HG03095 (cell line): ENCODE data around the gene SH3BP1.

ENCODE experiments used
- ATAC-seq: cut with Tn5 transposase; IDR thresholded peaks from one replicate; pipeline ENCODE4 v1.9.1; 2021; ENCODE audit warnings: moderate library complexity; ENCODE audit not compliant: unreplicated experiment

SH3BP1 gene

DNA sequence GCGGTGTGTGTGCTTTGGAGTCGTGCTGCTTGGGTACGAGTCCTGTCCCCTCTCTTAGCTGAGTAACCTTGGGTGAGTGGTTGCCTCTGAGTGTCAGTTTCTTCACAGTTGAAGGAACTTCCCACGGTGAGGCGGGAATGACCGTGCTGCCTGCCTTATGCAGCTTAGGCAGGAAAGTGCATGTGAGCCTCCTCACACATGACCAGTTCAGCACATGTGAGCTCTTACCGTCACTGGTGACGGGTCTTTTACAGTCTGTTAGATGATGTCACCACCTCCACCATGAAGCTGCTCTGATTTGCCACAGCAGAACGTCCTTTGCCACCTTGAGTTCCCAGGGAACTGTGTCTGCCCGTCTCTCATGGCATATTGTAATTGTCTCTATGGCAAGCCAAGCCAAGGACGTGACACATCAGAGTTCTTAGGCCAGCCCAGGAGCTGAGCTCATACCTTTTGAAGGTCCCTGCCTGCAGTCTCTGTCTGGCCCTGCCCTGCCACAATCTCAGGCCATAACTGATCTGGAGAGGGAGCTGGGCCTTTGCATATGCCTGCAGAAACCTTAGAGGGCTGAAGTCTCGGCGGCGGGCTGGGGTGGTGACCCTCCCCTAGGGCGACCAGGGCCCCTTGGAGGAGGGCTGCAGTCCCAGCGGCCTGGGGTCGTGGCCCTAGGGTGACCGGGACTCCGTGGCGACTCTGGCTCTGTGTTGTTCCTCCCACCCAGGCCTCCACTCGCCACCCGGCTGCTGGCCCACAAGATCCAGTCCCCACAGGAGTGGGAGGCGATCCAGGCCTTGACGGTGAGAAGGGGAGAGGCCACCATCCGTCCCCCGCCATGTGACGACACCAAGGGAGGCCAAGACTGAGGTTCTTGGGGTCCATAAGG lies 23.0 kb upstream of the SH3BP1 start:
- no peak for ATAC-seq

DNA sequence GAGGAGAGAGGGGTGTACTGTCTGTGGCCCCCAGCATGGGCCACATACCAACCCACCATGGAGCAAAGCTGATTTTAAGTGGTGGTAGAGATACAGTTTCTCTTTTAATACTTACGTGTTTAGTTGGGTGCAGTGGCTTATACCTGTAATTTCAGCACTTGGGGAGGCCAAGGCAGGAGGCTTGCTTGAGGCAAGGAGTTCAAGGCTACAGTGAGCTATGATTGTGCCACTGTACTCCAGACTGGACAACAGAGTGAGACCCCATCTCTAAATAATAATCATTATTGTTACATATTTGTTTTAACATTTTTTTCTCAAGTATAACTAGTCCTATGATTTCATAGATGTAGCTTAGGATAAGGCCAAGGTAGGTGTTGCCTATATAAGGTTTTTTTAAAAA lies 22.0 kb upstream of the SH3BP1 start:
- ATAC-seq, result no peak

DNA sequence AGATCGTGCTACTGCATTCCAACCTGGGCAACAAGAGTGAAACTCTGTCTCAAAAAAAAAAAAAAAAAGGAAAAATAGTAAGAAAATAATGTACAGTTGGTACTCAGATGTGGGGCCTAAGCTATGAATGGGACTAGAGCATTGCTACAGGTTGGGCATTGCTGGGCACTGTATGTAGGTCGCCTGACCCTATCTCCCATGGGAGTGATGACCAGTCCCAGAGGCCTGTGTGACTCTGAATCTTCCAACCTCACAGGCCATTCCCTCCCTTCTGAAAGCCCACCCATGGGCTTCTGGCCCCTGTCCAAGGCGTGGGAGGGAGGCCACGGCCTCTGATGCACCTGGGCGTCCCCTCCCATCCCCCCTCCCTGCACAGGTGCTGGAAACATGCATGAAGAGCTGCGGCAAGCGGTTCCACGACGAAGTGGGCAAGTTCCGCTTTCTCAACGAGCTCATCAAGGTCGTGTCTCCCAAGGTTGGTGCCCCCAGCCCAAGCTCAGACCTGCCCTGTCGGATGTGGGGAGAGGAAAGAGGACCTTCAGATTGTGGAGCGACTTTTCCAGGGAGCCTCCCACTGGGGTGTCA lies 21.3 kb upstream of the SH3BP1 start:
- ATAC-seq, result no peak

DNA sequence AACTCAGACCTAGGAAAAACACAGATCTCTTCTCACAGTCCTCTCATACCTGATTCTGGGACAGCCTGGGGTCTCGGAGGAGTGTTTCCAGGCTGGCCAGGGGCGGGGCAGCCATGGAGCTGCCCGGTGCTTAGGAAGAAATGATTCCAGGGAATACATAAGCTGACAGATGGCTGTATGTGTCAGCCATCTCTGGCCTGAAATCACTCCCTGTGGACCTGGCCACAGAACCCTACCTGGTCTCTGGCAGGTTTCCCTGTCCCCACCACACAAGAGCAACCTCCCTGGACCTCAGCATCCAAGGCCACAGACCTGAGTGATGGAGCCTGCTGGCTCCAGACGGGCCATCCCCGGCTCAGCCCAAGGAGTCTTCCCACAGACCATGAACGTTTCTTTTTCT lies 20.8 kb upstream of the SH3BP1 start:
- no peak for ATAC-seq

DNA sequence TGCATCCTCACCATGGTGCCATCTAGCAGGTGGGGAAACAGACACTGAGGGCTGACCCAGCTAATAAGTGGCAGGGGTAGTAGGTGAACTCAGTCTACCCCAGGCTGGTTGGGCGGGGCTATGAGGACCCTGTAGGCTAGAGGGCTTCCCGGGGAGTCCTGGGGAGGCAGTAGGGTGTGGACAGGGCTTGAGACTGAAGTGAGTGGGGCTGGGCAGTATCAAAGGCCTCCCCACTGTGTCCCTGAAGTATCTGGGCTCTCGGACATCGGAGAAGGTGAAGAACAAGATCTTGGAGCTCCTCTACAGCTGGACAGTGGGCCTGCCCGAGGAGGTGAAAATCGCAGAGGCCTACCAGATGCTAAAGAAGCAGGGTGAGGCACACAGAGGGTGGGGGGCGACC lies 19.5 kb upstream of the SH3BP1 start:
- ATAC-seq, result no peak

DNA sequence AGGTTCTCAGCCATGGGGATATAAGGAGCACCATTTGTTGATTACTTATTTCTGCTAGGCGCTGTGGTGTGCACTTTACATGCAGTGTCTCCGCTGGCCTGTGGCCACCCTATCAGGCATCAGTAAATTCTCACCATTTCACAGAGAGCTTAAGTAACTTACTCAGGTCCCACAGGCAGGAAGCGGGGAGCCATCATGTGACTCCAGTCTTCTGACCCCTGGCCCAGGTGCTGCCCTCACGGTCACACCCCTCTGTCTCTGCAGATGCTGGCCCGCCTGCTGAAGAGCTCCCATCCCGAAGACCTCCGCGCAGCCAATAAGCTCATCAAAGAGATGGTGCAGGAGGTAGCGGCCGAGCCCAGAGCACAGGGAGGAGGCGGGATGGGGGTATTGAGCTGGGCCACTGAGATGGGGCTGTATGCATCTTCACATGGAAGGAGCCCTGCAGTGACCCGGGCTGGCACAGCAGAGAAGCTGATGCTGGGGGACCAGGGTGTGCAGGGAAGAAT lies 18.1 kb upstream of the SH3BP1 start:
- no peak for ATAC-seq

DNA sequence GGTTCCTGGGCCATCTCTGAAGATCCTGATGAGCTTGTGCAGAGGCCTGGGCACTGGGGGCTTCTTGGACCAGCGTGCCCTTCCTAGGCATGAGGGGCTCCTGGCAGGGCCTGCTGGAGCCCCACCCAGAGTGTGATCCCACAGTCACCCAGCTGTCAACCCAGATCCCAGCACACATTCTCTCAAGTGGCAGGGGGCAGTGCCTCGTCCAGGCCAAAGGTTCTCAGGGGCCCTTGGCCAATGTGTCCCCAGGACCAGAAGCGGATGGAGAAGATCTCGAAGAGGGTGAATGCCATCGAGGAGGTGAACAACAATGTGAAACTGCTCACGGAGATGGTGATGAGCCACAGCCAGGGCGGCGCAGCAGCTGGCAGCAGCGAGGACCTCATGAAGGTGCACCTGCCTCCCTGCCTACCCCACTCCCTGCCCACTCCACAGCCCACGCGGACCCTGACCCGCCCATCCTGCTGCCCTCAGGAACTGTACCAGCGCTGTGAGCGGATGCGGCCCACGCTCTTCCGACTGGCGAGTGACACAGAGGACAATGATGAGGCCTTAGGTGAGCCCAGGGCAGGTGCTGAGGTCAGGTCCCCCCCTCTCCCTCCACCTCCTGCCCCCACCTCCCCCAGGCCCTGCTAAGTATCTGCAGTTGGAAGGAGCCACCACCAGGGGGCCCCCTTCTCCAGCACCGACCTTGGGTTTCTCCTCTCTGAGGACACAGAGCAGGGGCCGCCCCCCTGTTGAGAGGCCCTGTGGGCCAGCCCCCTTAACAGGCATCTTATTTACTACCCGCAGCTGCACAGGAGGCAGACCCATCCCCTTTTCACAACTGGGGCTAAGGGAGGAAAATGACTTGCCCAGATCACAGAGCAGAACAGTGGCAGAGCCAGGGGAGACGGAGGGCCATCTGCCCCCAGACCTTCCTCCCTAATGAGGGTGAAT lies 16.1 kb upstream of the SH3BP1 start:
- ATAC-seq, result no peak

DNA sequence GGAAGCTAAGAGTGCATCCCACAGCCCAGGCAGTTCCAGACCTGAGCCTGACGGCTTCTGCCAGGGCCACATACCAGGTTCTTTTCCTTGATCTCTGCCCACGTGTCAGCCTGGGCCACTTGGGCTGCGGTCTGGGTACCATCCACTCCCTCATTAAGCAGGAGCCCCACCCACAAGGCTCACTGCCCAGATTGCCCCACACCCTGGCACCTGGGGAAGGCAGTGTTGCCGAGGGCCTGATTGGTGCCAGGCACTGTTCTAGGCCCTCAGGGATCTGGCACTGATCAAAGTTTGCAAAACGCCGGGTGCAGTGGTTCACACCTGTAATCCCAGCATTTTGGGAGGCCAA lies 15.5 kb upstream of the SH3BP1 start:
- no peak for ATAC-seq

DNA sequence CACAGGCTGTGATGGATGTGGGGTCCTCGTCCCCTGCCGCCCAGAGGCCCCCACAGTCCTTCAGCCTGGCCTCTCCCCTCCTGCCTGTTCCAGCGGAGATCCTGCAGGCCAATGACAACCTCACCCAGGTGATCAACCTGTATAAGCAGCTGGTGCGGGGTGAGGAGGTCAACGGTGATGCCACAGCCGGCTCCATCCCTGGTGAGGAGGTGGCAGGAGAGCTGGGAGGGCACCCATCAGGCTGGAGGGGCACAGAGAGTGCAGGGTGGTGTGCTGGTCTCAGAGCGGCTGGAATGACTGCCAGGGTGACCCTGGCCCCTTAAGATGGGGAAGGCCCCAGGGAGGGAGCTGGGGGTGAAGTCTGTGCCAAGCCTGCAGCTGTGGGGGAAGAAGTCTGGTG lies 14.6 kb upstream of the SH3BP1 start:
- no peak for ATAC-seq

DNA sequence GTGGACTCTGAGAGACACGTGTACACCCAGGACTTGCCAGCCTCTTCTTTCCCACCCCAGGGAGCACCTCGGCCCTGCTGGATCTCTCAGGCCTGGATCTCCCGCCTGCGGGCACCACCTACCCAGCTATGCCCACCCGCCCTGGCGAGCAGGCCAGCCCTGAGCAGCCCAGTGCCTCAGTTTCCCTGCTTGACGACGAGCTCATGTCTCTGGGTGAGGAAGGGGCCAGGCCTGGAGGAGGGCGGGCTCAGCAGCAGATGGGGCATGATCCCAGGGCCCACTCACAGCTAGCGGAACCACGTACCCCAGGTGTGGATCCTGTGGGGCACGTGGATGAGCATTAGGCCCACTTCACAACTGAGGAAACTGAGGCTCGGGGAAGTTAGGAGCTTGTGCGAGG lies 13.7 kb upstream of the SH3BP1 start:
- ATAC-seq, result no peak

DNA sequence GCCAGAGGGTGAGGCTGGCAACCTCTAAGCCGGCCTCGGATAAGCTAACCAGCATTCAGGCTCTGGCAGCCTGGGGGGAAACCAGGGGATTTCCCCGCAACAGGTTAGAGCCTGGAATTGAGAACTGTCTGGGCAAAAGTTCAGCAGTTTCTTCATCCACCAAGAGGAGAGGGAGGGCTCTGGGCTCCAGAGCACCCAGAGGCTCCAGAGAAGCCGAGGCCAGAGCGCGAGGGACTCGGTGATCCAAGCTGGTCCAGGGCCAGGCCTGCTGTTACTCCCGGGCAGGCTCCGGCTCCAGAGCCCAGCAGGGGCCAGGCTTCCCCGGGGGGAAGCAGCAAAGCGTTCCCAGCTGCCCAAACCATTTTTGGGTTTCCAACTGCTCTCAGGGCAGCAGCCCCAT lies 13.3 kb upstream of the SH3BP1 start:
- no peak for ATAC-seq

DNA sequence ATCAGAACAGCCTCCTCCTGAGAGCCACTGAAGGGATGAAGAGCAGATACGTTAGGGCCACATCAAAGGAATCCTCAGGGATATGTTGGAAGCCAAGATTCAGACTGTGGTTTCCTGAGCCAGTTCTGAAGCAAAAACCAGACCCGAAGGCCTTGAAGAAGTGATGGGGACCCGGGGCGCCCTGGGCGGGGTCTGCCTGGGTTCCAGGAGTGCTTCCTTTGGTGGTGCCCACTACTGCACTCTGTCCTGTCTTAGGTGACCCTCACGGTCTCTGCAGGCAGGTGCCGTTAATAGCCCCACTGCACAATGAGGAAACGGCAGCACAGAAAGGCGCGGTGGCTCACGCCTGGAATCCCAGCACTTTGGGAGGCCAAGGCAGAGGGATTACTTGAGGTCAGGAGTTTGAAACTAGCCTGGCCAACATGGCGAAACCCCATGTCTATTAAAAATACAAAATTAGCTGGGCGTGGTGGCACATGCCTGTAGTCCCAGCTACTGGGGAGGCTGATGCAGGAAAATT lies 12.9 kb upstream of the SH3BP1 start:
- ATAC-seq, result no peak

DNA sequence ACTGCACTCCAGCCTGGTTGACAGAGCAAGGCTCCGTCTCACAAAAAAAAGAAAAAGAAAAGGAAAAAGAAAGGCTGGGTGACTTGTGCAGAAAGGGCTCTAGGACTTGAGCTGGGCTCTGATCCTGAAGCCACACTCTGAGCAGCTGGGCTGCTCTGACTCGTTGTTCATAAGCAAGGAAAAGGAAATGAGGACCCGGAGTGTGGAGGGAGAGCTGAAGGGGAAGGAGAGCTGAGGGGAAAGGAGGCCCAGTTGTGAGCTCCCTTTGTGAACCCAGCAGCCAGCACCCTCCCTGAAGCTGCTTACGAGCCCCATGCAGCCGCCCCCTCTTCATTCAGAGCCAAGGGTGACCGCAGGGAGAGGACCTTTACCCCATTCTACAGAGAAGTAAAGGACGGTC lies 12.3 kb upstream of the SH3BP1 start:
- ATAC-seq, result no peak

DNA sequence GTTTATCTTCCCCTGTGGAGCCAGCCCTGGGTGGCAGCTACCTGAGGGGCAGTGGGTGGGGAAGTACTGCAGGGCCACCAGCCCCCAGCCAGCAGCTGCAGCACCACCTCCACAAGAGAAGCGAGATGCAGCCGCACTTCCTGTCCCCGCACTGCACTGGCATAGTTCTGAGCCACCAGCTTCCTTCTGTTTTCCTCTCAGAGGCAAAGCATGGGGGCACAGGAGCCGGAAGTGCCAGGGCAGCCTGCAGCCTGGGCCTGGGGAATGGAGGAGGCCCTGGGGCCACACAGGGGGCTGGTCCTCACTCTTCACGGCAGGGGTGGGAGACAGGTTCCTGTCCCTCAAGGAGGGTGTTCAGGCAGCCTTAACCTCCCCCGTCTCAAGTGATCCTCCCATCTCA lies 11.9 kb upstream of the SH3BP1 start:
- ATAC-seq, result no peak

DNA sequence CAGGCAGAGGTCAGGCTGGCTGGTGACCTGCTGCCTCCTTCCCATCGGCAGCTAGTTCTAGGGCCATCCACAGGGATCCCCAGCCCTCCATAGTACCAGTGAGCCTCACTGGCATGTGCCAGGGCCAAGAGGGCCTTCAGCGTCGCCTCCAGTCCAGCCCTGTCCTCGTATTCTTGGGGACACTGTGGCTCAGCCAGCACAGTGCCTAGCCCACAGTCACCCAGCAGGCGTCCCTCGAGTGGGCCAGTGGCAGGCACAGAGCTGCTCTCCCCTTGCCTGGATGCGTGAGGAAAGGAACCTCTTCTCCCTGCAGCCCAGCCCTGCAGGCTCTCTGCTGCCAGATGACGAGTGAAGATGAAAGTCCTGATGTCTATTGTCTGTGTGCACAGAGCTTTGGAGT lies 10.6 kb upstream of the SH3BP1 start:
- no peak for ATAC-seq

DNA sequence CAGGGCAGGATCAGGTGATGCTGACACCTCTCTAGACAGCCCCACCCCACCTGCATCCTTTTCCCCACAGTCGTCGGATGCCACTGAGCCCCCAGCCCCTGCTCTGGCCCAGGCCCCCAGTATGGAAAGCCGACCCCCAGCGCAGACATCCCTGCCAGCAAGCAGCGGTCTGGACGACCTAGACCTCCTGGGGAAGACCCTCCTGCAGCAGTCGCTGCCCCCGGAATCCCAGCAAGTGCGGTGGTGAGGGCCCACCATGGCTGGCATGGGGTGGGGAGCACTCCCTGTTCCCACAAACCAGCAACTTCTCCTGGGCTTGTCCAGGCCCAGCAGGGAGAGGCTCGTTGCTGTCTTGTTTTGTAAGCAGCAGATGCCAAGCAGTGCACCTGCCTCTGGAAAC lies 9.5 kb upstream of the SH3BP1 start:
- ATAC-seq, result no peak

DNA sequence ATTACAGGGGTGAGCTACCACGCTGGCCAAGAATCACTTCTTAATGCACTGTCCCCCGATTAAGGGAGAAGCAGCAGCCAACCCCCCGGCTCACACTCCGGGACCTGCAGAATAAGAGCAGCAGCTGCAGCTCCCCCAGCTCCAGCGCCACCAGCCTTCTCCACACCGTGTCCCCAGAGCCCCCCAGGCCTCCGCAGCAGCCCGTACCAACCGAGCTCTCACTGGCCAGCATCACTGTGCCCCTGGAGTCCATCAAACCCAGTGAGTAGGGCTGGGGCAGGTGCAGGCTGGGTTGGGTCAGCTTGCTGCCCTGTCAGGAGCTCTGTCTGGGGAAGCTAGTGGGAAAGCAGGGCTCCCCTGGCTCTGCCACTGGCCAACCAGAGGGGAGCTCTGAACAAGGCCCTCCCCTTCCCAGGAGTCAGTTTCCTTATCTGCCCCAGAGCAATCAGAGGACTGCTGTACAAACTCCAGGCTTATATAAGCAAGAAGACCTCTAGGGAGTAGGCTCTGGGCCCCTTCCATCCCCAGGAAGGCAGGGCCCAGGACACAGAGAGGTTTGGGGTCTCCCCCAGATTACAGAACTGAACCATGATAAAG lies 8.5 kb upstream of the SH3BP1 start:
- no peak for ATAC-seq

DNA sequence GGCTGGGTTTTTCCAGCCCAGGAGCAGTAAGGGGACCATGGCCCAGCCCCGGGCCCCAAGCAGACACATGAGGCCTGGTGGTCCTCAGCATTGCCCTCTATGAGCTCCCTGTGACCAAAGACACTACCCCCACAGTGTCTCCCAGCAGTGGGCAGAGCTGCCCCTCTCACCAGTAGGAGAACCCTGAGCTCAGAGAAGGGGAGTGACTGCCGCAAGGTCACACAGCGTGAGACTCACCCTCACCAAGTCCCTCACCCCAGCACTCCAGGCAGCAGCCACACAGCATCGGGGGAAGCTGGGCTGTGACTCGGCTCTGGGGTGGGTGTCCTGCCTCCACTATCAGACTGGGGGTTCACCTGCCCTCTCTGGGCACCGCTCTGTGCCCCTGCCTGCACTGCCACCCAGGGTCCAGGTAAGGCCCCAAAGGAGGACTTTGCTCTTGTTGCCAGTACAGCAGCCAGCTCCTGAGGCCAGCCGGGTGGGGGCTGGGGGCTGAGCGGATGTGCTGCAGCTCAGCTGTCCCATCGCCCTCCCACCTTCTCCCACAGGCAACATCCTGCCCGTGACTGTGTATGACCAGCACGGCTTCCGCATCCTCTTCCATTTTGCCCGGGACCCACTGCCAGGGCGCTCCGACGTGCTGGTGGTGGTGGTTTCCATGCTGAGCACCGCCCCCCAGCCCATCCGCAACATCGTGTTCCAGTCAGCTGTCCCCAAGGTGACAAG lies 7.9 kb upstream of the SH3BP1 start:
- ATAC-seq, result no peak

DNA sequence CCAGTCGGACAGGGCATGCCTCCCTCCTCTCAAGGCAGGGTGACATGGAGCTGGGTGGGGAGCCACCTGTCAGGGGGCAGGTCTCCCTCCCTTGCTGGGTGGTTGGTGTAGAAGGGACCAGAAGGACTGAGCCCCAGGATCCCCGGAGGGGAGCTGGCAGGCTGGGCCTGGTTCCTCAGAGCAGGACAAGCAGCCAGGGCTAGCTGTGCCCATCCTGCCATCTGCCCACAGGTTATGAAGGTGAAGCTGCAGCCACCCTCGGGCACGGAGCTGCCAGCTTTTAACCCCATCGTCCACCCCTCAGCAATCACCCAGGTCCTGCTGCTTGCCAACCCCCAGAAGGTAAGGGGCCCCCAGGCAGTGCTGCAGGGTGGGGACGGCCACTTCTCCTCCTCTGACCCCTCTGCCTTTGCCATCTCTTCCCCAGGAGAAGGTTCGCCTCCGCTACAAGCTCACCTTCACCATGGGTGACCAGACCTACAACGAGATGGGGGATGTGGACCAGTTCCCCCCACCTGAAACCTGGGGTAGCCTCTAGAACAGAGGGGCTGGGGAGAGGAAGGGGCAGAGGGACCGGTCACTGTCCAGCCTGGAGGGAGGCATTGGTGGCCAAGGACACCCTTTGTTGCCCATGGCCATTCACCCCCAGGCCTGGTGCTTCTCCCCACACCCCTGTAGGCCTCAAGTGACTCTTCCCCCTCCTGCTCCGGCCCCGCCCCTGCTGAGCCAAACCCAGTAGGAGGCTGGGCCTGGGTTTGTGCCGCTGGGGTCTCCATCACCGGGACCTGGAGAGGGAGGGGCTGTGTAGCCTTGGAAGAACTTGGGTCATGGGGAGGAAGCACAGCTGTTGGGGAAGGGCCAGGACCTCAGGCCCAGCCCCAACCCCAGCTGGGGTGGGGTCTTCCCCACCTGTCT lies 7.0 kb upstream of the SH3BP1 start:
- peak; percentile 14 for ATAC-seq
